Left hindlimb (tissue), 1 donor: Measurements from ENCODE around the gene SCN5A.

ENCODE experiments used
- DNase-seq: peaks from one replicate; pipeline ENCODE4 v3.0.0-alpha.2; 2018

Gene SCN5A

DNA sequence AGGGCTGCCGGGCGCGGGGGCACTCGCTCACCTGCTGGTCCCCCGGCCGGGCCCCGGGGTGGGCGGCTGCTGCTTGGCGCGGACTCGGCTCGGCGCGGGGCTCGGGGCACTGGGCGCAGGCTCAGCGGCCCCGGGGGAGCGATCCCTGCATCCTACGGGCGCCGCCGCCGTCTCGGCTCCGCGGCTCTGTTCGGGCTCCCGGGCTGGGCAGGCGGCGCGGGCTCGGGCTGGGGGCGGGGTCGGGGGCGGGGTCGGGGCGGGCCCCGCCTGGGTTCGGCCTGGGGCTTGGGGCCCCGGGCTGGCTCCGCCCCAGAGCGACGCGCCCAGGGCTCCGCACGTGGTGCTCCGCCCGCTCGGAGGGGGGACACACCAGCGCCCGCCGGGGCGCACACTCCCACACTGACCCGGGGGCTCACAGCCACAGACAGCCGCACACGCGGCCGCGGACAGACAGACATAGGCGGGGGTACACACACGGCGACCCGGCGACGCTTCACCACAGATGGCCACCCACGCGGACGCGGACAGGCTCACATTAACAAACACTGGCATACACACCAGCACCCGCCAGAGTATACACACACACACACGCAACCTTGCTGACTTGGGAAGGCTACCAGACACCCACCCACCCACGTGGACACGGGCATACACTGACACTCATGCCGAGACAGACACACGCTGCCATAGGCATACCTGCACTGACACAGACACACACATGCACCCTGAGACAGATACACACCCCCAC, at the start of gene SCN5A:
SCN5A (minus strand) TSS at position 188 of the 748 bp plus-strand sequence. CDS start 16,380 bp downstream, outside the sequence.
- peak; percentile 62 for DNase-seq

DNA sequence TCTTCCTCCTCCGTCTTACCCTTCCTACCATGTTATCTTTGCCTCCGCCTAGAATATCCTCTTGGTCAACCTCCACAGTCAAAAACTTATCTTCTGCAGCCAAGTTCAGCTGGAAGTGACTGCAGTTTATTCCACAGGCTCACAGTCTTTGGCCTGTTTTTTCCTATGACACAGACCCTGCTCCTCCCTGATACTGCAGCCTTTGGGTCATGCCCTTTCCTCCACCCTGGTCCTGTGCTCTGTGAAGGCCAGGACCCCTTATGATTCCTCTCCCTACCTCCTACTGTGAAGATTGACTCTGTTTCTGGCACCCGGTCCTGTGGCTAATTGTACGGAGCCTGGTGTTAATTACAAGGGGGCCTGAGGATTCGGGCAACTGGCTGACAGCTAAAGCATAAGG, 49.3 kb upstream of the SCN5A start:
- no peak for DNase-seq

GRCh38 chr3:38698061-38698460, 48.6 kb upstream of the SCN5A start:
- DNase-seq = no peak

DNA sequence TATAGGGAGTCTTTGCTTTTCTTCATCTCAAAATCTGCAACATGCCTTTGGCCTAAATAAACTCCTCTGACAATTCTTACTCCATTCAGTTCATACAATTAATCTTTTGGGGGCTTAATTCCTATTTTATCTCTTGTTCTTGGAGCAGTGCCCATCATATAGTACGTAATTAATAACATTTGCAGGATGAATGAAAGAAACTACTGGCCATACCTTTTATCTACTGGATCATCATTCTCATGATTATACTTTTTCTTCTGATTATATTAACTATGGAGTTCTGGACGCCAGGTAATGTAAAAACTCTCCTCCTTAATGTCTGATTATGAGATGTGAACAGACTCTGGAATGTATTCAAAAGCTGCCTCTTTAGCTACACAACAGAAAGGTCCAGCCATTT, 46.5 kb upstream of the SCN5A start:
- DNase-seq = no peak

DNA sequence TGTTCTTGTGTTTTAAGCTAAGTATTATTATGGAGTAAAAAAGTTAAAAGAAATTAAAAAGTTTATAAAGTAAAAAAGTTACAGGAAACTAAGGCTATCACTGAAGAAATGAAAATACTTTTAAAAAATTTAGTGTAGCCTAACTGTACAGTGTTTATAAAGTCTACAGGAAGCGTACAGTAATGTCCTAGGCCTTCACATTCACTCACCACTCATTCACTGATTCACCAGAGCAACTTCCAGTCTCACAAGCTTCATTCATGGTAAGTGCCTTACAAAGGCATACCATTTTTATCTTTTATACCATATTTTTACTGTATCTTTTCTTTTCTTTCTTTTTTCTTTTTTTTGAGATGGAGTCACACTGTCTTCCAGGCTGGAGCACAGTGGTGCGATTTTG, 40.7 kb upstream of the SCN5A start:
- no peak for DNase-seq

- DNase-seq = no peak
These were observed 40.3 kb upstream of the SCN5A start for GRCh38 chr3:38689774-38690173.

DNA sequence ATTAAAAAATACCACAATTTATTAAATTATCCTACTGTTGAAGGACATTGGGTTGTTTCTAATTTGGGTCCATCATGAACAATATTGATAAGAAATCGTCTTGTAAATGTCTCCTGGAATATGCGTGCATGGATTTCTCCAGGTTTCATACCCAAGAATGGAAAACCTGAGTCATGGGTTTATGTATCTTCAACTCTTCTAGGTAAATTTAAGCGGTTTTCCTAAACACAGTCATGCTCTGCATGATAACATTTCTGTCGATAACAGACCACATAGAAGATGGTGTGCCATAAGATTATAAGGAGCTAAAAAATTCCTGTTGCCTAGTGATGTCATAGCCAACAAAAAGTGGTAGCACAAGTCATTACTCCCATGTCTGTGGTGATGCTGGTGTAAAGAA, 39.9 kb upstream of the SCN5A start:
- DNase-seq = no peak

GRCh38 chr3:38687321-38687720, 37.8 kb upstream of the SCN5A start:
- DNase-seq = no peak

DNA sequence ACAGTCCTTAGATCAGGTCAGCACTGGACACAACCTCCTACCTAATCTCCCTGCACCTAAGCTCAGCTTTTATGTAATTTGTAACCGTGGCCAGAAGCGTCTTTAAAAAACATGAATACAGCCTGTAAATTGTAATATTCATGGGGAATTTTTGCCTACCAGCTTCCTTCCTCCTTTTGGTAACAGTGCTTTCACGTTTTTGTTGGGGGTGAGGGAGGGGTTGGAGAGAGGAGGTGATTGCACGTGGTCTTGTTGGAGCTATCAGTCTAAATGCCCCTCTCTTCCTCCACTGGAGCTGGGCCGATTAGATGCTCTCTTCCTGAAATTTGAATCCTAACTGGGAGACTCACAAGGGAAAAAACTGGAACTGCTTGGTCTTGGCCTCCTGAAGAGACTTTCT, 35.1 kb upstream of the SCN5A start:
- DNase-seq = no peak

DNA sequence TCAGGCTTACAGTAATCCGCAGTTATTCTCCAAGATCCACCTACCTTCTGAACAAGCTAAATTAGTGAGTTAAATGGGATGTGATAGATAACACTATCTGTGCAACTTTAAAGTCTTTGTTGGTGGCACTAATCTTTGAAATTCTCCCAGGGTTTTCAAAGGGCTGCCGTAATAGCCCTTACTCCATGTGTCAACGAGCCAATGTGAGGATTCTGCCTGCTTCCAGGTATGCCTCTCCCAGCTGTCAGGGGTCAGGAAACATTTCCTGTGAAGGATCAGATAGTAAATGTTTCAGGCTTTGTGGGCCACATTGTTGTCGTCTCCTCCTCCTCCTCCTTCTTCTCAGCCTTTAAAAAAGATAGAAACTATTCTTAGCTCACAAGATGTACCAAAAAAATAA, 20.2 kb upstream of the SCN5A start:
- no peak for DNase-seq

GRCh38 chr3:38662544-38662943, 13.1 kb upstream of the SCN5A start:
- DNase-seq = no peak

DNA sequence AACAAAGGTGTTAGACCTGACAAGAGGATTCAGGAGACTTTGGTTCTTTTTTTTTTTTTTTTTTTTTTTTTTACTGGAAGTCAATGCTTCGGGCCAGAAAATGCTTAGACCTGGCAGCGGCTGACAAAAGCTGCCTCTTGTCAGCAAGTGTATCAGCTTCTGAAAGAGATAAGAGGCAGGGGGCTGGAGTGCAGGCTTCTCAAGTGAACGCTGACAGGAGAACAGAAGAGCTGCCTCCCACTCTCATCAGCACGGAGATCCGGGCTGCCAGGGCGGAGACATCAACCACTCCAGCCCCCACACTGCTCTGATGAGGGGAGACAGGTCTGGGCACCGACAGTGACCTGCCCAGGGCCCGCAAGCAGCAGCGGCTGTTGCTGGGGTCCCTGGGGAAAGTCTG, 9.4 kb upstream of the SCN5A start:
- DNase-seq = no peak

DNA sequence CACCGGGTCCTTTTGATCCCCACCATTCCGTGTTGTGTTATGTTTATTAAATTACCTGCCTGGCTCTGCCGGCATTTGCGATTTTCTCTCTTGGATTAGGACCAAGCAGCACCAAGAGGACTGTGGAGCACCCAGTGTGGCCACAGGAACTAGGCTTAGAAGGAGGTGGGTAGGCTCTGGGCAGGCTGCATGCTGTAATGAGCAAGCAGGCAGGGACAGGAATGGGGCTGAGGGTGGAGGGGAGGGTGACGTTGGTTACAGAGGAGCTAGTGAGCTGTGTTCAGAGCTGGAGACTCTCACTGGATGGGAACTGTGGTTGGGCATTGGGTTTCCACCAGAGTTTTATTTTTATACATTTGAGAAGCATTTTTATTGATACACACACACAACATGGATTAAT, 7.9 kb upstream of the SCN5A start:
- DNase-seq = no peak

DNA sequence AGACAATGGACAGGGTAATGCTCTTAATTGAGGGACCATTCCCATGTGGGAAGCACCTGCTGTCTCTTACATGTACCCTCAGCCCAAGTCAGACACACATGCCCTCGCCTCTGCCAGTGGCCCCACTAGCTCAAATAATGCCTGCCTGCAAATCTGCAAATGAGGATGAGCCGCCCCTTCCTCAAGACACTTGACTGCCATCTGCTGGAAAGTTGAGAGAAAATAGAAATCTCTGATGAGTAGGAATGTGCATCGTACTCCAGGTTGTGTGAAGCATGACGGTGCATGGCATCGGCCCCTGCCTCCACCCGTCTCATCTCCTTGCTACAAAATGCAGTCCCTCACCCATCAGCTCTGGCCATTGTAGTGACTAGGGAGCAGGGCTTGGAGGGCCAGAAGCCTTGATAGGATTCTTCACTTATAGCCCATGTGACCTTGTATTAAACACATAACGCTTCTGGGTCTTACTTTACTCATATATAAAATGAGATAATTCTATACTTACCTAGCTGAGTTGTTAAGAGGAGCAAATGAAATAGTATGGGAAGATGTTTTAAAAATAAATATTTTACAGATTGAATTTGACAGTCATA, 6.3 kb upstream of the SCN5A start:
- no peak for DNase-seq

DNA sequence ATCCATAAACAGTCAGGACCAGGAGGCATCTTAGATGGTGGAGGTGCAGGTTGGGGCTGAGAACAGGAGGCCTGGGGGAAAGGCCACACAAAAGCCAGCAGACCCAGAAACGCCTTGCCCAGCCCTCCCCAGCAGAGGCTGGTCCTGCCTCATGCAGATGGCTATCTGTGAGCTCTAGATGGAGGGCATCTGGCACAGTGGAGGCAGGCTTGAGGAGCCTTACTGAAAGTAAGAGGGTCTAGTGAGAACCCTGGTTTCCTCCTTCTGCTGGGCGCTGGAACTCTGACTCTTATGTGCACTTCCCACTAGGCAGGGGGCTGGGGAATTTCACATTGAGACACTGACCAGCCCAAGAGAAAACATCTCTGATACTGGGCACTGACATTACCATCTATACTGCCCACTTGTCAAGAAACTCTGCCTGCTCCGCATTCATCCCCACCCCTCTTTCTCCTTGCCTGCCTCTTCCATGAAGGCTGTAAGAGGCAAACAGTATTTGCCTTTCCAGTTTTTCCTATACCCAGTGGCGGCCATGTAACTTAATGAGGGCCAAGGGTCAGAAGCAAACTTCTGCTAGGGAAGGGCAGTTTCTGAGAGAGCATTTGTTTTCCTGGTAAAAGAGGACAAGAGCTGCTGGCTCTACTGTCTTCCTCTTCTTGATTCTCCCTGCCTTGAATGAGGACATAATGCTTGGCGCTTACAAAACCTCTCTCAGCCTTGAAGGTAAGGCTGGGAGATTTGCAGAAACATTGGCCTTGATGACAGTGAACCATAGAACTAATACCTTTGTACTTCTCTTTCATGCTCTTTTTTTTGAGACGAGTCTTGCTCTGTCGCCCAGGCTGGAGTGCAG, 4.4 kb upstream of the SCN5A start:
- DNase-seq = no peak

- DNase-seq = no peak
These were observed 3.4 kb upstream of the SCN5A start for GRCh38 chr3:38652934-38653333.

GRCh38 chr3:38651153-38651789, 1.8 kb upstream of the SCN5A start:
- DNase-seq = peak; percentile 62

DNA sequence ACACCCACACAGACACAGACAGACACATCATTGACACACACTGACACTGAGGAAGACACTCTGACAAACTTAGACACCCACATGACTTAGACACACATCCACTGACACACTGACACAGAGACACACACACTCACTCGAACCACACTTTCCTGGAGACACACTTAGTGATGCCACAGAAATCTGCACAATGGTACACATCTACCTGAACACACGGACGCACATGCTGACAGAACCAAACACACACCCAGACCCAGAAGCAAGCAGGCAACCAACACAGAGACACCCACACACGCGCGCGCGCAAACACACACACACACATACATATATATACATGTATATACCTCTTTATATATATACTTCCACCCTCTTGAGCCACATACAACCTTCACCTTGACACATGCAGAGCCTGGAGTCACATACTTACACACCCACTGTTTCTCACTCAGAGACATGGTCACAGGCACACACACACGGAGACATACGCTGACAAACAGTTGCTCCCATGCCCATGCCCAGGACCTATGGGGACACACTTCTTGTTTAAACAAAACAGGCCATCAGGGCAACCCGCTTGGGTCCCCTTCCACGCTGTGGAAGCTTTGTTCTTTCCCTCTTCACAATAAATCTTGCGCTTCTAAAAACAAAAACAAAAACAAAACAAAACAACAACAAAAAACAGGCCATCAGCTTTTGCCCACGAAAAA, 913 bp upstream of the SCN5A start:
- no peak for DNase-seq

DNA sequence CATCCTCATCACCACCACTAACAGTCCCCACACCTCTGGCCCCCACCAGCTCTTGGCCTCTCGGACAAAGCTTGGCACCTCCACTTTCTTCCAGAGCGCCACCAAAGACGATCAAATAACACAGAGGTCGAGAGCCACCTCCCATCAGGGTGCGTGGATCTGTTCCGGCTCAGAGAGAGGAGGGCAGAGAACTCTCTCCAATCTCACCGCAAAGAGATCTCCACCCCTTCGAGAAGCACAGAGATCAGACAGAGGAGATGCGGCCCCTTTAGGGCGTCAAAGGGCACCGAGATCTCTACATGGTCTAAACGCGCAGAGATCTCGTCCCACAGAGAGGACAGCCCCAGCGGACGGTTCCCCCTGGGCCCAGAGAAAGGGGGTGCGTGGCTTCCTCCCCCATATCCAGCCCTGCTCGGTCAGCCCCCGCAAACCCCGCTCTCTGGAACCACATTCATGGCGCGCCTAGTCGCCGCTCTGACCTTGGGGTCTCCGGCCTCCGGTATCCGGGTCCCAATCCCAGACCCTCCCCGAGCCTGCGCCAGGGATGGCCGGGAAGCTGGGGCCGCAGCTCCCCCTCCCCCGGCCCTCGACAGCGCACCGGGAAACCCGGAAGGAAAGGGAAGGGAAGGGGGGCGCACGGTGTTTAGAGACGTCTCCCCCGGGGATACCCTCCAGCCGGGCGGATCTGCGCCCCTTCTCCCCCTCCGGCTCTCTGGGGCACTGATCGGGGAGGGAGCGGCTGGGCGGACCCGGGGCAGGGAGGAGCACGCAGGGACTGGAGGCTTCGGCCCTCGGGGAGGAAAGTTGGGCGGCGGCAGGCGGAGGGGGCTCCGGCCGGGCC, 608 bp downstream of the SCN5A start:
- no peak for DNase-seq

GRCh38 chr3:38648024-38648658, 1.3 kb downstream of the SCN5A start:
- no peak for DNase-seq
